Thyroid gland (tissue), 4 donors: ENCODE measurements around the gene TMEM94.

ENCODE experiments used
- CTCF ChIP-seq, 6 experiments: fragments of 200-600 bp in 3 of 6; fragments of 450-650 bp in 3 of 6; sonication (generic) in 3 of 6; IDR thresholded peaks; one replicate each; pipeline ENCODE4 v1.5.1; 2016 to 2019; ENCODE audit warnings: antibody characterized with exemption in 6 of 6, mild to moderate bottlenecking in 2 of 6, inconsistent platforms in 1 of 6, moderate library complexity in 1 of 6
- POLR2A ChIP-seq, 2 donors: fragments of 450-650 bp; IDR thresholded peaks; one replicate each; pipeline ENCODE4 v1.6.1; 2017; ENCODE audit warnings: antibody characterized with exemption in 2 of 2, mild to moderate bottlenecking in 2 of 2, moderate library complexity in 1 of 2

GRCh38 chr17:75471207-75471606, 14.8 kb downstream of the TMEM94 start:
- TF ChIP-seq CTCF (IDR thresholded peaks at IDR 0.05) = no peak
- no peak for TF ChIP-seq POLR2A (IDR thresholded peaks at IDR 0.05)
